Epidermal melanocyte (primary cell): ENCODE results near the gene EPHA2.

Experiments
- DNase-seq: peaks from one replicate; pipeline ENCODE4 v3.0.0; 2011; ENCODE audit warnings: low spot score; ENCODE audit not compliant: insufficient read length

The EPHA2 gene

DNA sequence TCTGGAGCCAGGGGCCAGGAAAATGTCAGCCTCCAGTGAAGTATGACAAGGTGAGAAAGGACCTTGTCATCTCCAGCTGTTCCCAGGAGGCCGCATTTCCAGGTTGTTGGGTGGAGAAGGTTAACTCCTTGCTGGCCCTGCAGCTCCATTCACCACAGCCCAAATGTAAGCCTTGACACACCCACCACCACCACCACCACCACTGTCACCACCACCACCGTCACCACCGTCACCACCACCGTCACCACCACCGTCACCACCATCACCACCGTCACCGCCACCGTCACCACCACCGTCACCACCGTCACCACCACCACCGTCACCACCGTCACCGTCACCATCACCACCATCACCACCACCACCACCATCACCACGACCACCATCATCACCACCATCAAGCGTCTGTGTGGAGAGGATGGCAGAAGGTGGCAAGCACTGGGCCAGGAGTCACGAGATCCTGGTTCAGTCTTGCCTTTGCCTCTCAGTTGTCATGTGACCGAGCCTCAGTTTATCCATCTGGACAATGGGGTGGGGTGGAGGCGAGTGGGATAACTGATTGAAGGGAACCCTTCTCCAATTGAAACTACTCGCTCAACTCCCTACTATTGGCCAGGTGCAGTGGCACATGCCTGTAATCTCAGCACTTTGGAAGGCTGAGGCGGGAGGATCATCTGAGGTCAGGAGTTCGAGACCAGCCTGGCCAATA, 61.3 kb downstream of the EPHA2 start:
- no peak for DNase-seq

DNA sequence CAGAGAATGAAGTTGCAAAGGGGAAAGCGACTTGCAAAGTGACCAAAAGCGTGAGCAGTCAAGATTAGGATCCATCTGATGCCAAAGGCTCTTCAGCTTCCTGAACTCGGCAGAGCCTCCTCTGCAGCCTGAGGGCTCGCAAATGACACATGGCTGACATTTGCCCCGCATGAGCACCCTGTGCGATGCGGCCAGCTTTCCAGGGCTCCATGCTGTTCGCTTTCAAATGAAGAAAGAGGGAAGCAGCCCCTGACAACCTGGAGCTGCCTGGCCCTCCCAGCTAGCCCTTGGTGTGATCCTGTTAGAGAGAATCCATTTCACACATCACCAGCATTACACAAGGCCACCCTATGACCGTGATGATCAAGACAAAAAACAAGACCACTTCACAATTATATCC, 62.3 kb downstream of the EPHA2 start:
- DNase-seq = peak; percentile 14

- DNase-seq = peak; percentile 7
Measured at GRCh38 chr1:16092923-16093511, 62.9 kb downstream of the EPHA2 start.

- peak; percentile 13 for DNase-seq
Measured at GRCh38 chr1:16092097-16092922, 63.6 kb downstream of the EPHA2 start.

GRCh38 chr1:16091296-16091695, 64.6 kb downstream of the EPHA2 start:
- DNase-seq = peak; percentile 4

- DNase-seq = peak; percentile 12
Measured at GRCh38 chr1:16090076-16090826, 65.6 kb downstream of the EPHA2 start.

GRCh38 chr1:16088996-16089395, 66.9 kb downstream of the EPHA2 start:
- DNase-seq = peak; percentile 22

- no peak for DNase-seq
Measured at GRCh38 chr1:16088351-16088911, 67.4 kb downstream of the EPHA2 start.

DNA sequence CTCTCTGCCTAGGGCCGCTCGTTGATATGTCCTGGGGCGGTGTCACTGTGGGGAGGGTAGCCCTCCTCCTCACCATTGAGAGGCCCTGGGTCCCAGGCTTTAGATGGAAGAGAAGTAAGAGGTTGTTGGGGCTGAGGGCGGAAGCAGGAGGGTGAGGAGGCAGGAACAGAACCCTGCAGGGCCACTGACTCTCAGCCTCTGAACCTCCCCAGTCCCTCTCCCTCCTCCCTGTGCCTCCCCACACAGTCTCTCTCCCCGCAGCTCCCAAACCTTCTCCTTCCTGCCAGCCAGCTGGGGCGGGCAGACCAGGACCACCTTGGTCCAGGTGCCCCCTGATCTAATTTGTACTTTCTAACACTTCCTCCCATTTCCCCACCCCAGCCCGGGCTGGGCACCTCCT, 68.1 kb downstream of the EPHA2 start:
- no peak for DNase-seq

DNA sequence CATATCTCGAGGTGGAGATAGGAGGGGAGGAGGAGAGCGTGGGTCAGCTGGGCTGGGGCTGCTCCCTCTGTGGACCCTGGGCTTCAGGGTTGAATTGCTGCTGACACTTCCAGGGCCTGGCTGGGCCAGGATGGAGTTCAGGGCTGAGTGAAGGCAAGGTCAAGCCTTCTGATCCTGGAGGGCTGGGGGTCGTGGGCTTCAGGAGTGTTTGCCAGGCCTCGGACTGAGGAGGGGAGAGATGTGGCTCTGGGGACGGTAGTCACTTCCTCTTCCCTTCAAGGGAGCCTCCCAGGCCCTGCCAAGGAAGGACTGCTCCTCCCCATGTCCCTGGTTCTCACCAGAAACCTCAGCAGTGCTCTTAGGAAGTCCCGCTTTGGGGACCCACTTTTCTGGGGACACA, 70.3 kb downstream of the EPHA2 start:
- DNase-seq = no peak

GRCh38 chr1:16083486-16083885, 72.4 kb downstream of the EPHA2 start:
- no peak for DNase-seq

DNA sequence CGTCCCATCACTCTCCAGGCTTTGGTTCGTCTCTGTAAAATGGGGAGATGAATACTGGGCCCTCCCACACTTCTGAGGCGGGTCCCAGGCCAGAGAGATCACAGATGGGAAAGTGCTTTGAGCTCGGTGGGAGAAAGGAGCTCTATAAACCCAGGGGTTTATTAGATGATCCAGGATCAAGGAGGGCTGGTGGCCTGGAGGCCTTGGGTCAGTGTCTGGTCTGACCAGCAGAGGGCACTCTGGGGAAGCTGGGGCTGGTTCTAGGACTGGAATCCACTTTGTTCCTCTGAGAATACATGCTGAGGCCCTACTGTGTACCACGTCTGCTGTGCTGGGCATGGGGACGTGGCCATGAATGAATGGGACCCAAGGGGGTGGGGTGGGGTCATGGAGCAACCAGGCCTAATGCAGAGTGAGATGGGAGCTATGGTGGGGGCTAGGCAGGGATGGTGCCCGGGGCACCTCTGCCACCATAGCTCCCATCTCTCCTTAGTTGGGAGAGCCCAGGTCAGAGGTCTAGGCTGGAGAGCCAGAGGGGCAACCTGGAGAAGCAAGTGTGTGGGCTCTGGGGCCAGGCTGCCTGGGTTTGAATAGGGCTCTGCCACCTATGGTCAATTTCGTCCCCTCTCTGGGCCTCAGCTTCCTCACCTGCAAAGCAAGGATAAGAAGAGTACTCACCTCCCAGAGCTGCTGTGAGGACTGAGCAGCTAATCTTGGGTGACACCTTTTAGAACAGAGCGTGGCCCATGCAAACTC, 73.4 kb downstream of the EPHA2 start:
- peak; percentile 77 for DNase-seq

DNA sequence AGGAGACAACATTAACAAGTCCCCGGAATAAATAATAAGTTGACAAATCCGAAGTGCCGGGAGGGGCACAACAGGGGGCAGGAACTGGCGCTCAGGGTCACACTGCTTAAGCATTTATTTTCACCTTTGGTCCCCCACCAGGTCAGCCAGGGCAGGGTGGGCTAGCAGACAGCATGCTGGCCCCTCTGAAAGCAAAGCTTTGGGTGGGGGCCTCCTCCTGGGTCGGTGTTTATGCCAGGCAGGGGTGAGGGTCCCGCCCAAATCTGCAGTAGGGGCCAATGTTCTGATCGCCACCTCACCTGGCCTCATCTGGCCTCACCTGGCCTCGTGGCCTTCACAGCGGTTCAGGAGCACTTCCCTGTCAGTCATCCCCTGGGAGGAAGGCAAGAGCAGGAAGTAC, 74.2 kb downstream of the EPHA2 start:
- DNase-seq = no peak

DNA sequence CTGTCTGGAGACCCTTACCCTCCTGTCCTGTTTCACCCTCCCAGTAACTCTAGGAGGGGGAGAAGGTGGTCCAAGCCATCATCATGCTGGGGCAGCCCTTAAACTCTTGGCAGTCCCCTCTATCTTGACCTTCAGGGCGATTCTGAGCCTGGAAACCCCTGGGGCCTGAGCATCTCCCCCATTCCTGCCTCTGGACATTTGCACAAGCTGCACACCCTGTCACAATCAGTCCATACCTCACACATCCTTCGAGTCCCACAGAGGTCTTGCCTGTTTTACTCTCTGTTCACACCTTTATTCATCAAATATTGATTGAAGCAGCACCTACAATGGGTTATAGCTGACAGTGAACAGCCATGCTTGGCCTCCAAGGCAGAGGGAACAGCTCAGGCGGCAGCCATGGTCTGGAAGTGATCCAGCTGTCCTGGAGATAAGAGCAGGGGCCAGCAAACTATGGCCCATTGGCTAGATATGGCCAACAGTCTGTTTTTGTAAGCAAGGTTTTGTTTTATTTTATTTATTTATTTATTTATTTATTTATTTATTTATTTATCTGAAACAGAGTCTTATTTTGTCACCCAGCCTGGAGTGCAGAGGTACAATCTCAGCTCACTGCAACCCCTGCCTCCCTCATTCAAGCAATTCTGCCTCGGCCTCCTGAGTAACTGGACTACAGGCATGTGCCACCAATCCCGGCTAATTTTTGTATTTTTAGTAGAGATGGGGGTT, 75.3 kb downstream of the EPHA2 start:
- DNase-seq = no peak

- peak; percentile 74 for DNase-seq
Measured at GRCh38 chr1:16078925-16079656, 76.8 kb downstream of the EPHA2 start.

GRCh38 chr1:16077406-16078245, 78.2 kb downstream of the EPHA2 start:
- no peak for DNase-seq

- no peak for DNase-seq
Measured at GRCh38 chr1:16076865-16077238, 79.0 kb downstream of the EPHA2 start.
